AG04450 (cell line): ENCODE results near the gene CORO2B. TPM values are rescaled to one million over a fixed set of nuclear protein-coding genes. Genes with fewer than 3 reads are reported as not detected.

Experiments used
- CTCF ChIA-PET: fragments of 300-600, 350-600 bp; formaldehyde crosslinking; extraction: SDS; loops from one replicate; lab custom pipeline; 2022; ENCODE audit warnings: antibody characterized with exemption, inconsistent platforms; lab: Charles Lee
- POLR2A ChIA-PET: fragments of 350-600 bp; formaldehyde crosslinking; extraction: SDS; loops from one replicate; lab custom pipeline; 2021; ENCODE audit warnings: antibody characterized with exemption, inconsistent platforms; lab: Yijun Ruan, JAX
- DNase-seq: peaks from one replicate; pipeline ENCODE4 v3.0.0-alpha.2; 2011; ENCODE audit warnings: low read depth, low spot score
- H3K27ac ChIP-seq: one replicate; pipeline ENCODE4 v1.5.1; 2012; ENCODE audit warnings: low read depth, low read length, control low read depth
- H3K27me3 ChIP-seq: one replicate; pipeline ENCODE4 v1.6.0; 2012; ENCODE audit warnings: low read length; ENCODE audit not compliant: control insufficient read depth, insufficient read depth
- H3K4me3 ChIP-seq: 2 replicates; pipeline ENCODE4 v1.5.1; 2011; ENCODE audit warnings: mild to moderate bottlenecking, low read depth, low read length, control low read depth
- H3K9me3 ChIP-seq: 2 replicates; pipeline ENCODE4 v1.5.1; 2012; ENCODE audit warnings: low read length; ENCODE audit not compliant: control insufficient read depth, insufficient read depth
- polyA plus RNA-seq: library from polyadenylated mRNA; depleted of rRNA; stranded (reverse); fragments of >200 nt; gene quantifications from 2 replicates; pipeline ENCODE4 v1.2.3, GENCODE V29; 2011
- TF ChIP-seq, protein P1 (sequence below): IDR thresholded peaks from 2 replicates; pipeline ENCODE4 v1.5.1; 2011; ENCODE audit warnings: low read depth, low read length, control low read depth, inconsistent platforms

The CORO2B gene
- polyA plus RNA-seq, 1 experiment, result 16.1 TPM

DNA sequence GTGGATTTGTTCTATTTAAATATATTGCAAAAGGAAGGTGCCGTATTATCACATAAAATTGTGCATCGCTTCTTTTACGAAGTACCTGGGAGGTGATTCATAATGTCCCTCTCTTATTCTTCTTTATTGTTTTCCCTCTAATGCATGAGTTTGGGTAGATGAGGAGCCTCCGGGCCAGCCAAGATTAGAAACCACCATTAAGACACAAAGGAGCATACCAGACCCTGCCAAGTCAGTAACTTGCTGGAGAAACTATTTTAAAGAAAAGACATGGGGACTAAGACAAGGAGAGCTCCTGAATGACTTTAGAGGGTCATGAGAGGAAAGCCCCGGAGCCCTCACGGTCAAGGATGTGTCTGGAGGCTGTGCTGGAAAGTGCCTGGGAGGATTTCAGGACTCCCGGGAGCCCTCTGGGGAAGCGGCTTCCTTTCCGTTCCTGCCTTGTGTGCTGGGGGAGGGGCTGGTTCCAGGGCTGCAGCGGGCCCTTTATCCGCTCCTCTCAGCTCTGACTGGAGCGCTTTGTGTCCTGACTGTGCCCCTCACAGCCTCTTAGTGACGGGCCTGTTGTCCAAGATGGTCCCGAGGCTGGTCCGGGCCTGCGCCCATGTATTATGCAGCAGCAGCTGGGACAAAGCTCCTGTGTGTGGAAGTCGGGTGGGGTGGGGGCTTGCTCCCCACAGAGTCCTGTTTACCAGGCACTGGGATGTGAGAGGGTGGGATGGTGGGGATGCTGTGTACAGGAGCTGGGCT, 35.7 kb downstream of the CORO2B start:
- CTCF ChIA-PET, result interaction anchor here (1.5 kb wide), 1 partner anchor 59 kb away, joined by 3 read pairs; no protein-coding TSS in a partner anchor
- POLR2A ChIA-PET, result no interaction called here
- no peaks in the 10 kb centered on the region for H3K27me3 ChIP-seq
- H3K9me3 ChIP-seq, result peaks cover 5% of the 10 kb centered on the region; the same call in 1 of the 2 replicates
- H3K4me3 ChIP-seq, result no peak overlapping the region
- no peak for DNase-seq
- TF ChIP-seq, protein P1, sequence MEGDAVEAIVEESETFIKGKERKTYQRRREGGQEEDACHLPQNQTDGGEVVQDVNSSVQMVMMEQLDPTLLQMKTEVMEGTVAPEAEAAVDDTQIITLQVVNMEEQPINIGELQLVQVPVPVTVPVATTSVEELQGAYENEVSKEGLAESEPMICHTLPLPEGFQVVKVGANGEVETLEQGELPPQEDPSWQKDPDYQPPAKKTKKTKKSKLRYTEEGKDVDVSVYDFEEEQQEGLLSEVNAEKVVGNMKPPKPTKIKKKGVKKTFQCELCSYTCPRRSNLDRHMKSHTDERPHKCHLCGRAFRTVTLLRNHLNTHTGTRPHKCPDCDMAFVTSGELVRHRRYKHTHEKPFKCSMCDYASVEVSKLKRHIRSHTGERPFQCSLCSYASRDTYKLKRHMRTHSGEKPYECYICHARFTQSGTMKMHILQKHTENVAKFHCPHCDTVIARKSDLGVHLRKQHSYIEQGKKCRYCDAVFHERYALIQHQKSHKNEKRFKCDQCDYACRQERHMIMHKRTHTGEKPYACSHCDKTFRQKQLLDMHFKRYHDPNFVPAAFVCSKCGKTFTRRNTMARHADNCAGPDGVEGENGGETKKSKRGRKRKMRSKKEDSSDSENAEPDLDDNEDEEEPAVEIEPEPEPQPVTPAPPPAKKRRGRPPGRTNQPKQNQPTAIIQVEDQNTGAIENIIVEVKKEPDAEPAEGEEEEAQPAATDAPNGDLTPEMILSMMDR, result no peak
- no peak overlapping the region for H3K27ac ChIP-seq

DNA sequence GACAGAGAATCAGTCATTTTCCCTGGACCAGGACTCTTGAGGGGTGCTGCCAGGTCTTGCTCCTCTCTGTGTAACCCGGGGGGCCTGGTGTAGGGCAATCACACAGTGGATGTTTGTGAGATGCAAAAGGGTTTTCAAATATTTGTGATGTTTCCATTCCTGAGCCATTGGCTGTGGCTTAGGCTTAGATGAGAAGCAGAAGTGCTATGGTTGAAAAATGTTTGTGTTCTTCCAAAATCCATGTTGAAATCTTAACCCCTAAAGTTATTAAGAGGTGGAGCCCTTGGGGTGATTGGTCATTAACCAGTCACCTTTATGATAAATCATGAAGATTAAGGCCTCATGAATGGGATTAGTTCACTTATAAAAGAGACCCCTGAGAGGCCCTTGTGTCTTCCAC, 36.5 kb downstream of the CORO2B start:
- Histone ChIP-seq H3K27ac (no peak overlapping the region), H3K9me3 (peaks cover 5% of the 10 kb centered on the region; the same call in 1 of the 2 replicates), H3K27me3 (no peaks in the 10 kb centered on the region), H3K4me3 (no peak overlapping the region)
- ChIA-PET POLR2A (no interaction called here), CTCF (no interaction called here)
- no peak for DNase-seq
- TF ChIP-seq, protein P1, result no peak

DNA sequence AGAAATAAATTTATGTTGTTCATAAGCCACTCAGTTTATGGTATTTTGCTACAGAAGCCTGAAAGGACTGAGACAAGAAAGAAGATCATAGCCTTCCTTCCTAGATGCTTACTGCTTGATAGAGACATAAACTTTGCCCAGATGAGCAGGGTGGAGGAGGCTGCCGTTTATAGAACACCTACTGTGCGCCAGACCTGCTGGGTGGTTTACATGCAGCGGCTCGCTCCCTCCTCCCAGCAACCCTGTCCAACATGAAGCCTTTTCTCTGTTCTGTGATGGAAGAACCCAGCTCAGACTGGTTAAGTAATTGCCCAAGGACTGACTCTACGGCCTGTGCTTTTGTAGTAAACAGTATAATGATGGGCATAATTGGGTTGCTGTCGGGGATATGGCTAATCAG, 37.0 kb downstream of the CORO2B start:
- ChIA-PET POLR2A (no interaction called here), CTCF (no interaction called here)
- Histone ChIP-seq H3K27me3 (no peaks in the 10 kb centered on the region), H3K27ac (no peak overlapping the region), H3K9me3 (peaks cover 5% of the 10 kb centered on the region; the same call in 1 of the 2 replicates), H3K4me3 (no peak overlapping the region)
- TF ChIP-seq, protein P1, result no peak
- DNase-seq, result no peak

DNA sequence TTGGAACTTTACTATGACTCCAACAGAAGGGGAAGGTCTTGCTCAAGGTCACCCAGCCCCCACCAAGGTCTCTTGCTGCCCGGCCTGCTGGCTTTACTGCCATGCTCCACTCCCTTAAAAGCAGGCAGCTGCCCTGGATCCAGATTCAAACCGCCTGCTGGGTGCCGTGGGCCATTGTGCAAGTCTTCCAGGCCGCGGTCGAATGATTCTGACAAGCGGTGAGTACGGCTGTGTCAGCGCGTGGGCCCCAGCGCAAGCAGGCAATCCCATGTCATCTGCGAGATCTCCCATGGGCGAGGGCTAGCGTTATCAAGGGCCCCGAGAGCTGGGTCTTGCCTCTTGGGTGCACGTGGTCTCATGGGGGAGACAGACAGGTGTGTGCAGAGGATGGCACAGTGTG, 37.6 kb downstream of the CORO2B start:
- CTCF ChIA-PET, result no interaction called here
- POLR2A ChIA-PET, result no interaction called here
- H3K27ac ChIP-seq, result no peak overlapping the region

DNA sequence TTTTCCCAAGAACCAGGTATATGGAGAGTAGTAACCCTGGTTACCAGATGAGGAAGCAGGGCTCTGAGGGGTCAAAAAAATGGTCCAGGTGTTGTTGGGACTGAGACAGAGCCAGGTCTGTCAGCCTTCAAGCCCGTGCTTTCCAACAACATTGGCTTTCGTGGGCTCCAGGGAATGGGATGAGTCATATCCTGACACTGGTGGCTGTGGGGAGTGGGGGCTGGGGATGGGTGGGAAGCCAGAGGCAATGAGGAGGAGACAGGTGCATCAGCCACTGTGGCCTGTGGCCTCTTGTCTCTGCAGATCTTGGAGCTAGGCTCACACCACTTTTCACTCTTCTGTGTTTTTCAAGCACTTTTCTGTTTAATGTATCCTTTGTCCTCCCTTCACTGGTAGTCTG, 38.2 kb downstream of the CORO2B start:
- ChIA-PET POLR2A (no interaction called here), CTCF (no interaction called here)
- Histone ChIP-seq H3K27ac (no peak overlapping the region), H3K4me3 (no peak overlapping the region), H3K9me3 (peaks cover 5% of the 10 kb centered on the region; the same call in 1 of the 2 replicates), H3K27me3 (no peaks in the 10 kb centered on the region)
- TF ChIP-seq, protein P1, result no peak
- no peak for DNase-seq

More for the DNA sequence above, 37.6 kb downstream of the CORO2B start:
- no peaks in the 10 kb centered on the region for H3K27me3 ChIP-seq
- DNase-seq, result no peak
- H3K4me3 ChIP-seq, result no peak overlapping the region
- TF ChIP-seq, protein P1, result no peak
- H3K9me3 ChIP-seq, result peaks cover 5% of the 10 kb centered on the region; the same call in 1 of the 2 replicates
